RWPE1 (cell line): ENCODE data around the gene DCST1.
A peak's percentile ranks its signal among the peaks of the same experiment; 100 is the strongest.

Experiments
- CTCF ChIA-PET: fragments of 350-600 bp; sonication (Branson Sonifier 250); formaldehyde crosslinking; extraction: SDS; loops from one replicate; lab custom pipeline; 2021; lab: Yijun Ruan, JAX
- POLR2A ChIA-PET: fragments of 400-600 bp; formaldehyde crosslinking; extraction: SDS; loops from one replicate; lab custom pipeline; 2020; ENCODE audit warnings: antibody characterized with exemption; ENCODE audit not compliant: low non-redundant PET; lab: Yijun Ruan, JAX
- DNase-seq: peaks from one replicate; pipeline ENCODE4 v3.0.0; 2012; ENCODE audit warnings: low spot score
- H3K27ac ChIP-seq: fragments of 450-650 bp; 2 replicates; pipeline ENCODE4 v1.5.1; 2017
- TF ChIP-seq, protein P1 (sequence below): fragments of 450-650 bp; conservative IDR thresholded peaks from 2 replicates; pipeline ENCODE4 v1.5.1; 2017; ENCODE audit warnings: low read depth, mild to moderate bottlenecking

Gene DCST1

DNA sequence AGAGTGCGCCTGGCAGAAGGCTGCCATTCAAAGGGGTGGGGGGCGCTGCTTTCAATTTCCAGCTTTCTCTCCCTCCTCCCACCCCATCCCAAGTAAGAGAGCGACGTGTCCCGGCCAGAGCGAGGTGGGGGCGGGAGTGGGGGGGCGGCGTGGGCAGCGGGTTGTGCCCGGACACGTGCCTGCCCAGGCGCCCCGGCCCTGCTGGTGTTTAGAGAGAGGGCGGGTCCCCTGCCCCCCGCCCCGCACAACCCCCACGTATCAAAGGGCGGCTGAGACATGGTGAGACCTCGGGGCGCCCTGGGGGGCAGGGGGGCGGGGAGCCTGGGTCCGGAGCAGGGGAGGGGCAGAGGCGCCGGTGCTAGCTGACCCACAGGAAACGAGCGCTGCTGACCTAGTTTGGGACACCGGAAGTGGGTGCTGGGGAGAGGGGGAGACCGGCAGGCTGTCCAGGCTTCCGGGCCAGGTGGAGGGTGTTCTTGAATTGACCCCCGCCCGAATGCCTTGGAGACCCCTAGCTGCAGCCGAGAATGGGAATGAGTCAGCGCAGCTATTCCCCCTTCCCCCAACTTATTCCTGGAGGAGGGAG is 29.8 kb upstream of the DCST1 start:
- CTCF ChIA-PET, result interaction anchor here (0.6 to 3.2 kb wide), 5 partner anchors 9 to 446 kb away, joined by 3 to 26 read pairs (median 3); partner anchors contain the start of gene FLAD1
- peak overlapping the region; percentile 100 for H3K27ac ChIP-seq
- POLR2A ChIA-PET, result interaction anchor here (0.6 to 1.0 kb wide), 3 partner anchors 30 to 192 kb away, joined by 3 to 12 read pairs (median 3); partner anchors contain the start of gene CKS1B
- DNase-seq, result no peak
- TF ChIP-seq, protein P1, sequence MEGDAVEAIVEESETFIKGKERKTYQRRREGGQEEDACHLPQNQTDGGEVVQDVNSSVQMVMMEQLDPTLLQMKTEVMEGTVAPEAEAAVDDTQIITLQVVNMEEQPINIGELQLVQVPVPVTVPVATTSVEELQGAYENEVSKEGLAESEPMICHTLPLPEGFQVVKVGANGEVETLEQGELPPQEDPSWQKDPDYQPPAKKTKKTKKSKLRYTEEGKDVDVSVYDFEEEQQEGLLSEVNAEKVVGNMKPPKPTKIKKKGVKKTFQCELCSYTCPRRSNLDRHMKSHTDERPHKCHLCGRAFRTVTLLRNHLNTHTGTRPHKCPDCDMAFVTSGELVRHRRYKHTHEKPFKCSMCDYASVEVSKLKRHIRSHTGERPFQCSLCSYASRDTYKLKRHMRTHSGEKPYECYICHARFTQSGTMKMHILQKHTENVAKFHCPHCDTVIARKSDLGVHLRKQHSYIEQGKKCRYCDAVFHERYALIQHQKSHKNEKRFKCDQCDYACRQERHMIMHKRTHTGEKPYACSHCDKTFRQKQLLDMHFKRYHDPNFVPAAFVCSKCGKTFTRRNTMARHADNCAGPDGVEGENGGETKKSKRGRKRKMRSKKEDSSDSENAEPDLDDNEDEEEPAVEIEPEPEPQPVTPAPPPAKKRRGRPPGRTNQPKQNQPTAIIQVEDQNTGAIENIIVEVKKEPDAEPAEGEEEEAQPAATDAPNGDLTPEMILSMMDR, result no peak

DNA sequence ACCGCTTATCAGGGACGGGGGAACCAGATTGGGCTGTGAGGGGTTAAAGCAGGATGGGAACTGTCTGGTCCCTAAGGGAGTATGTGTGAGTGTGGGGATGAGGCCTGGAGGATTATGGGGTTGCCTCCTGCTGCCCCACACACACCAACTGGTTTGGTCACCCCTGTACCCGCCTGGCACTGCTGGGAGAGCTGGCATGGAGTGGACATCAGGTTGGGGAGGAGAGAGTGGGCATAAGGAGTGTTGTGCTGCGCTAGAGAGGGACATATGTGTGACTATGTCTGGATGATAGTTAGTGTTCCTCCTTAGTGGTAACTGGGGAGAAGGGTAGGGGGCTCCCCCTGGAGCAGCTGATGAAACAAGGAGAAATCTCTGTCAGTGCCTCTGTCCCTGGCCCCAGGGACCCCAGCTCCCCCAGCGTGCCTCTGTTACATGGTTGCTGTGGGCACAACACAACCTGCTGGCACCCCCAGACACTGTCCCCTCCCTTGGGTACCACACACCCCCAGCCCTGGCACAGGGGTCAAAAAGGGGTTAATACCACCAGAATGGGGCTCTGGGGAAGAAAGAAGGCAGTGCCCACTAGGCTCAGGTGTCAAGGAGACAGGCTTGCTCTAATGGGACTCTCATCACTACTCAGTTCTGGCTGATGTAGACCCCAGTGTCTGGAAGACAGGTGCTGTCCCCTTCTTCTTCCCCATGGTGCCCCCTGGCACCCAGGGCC is 29.1 kb upstream of the DCST1 start:
- TF ChIP-seq, protein P1, result no peak
- ChIA-PET POLR2A (interaction anchor here (0.6 to 1.0 kb wide), 3 partner anchors 31 to 192 kb away, joined by 3 to 12 read pairs (median 3); partner anchors contain the start of gene CKS1B), CTCF (interaction anchor here (0.6 to 3.2 kb wide), 2 partner anchors 12 to 445 kb away, joined by 3 to 26 read pairs; no protein-coding TSS in a partner anchor)
- peak overlapping the region; percentile 100 for H3K27ac ChIP-seq
- DNase-seq, result no peak

DNA sequence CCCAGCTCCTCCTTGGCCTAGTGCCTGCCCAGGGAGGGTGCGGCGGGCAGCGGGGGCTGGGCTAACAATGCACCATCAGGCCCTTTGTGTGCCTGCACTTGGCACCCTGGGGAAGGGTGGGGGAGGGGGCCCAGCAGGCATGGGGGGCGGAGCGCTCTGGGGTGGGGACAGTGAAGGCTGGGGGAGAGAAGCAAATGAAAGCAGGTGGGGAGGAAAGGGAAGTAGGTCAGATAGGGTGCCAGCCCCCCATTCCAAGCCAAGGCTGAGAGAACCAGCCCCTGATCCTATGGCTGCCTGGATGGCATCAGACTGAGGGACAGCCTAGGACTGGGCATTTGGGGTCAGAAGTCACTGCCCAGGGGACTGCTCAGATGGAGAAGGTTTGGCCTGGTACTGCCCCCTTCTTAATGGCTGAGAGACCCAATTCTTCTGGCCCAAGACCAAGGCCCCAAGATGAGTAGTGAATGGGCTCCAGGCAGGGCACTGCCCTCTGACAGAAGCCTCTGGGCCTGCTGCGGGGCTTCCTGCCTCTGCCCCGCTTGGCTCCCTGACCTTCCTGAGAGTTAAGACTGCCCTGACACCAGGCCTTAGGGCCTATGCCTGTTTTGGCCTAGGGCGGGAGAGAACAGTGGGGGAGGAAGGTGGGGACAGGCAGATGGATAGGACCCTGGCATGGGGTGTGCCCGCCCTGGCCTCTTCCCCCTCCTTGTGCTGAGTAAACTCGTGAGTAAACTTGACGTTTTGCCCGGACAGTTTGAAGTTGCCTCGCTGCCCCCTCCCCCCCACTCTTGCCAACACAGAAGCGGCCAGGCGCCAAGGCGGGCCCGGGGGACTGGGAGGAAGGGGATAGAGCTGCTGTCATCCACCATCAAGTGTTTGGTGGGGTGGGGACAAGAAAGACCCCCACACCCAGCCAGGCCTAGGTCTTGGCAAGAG is 28.3 kb upstream of the DCST1 start:
- DNase-seq, result peak; percentile 60
- H3K27ac ChIP-seq, result peak overlapping the region; percentile 100
- TF ChIP-seq, protein P1, result no peak
- POLR2A ChIA-PET, result no interaction called here
- CTCF ChIA-PET, result interaction anchor here (3.2 kb wide), 1 partner anchor 11 kb away, joined by 26 read pairs; no protein-coding TSS in a partner anchor

DNA sequence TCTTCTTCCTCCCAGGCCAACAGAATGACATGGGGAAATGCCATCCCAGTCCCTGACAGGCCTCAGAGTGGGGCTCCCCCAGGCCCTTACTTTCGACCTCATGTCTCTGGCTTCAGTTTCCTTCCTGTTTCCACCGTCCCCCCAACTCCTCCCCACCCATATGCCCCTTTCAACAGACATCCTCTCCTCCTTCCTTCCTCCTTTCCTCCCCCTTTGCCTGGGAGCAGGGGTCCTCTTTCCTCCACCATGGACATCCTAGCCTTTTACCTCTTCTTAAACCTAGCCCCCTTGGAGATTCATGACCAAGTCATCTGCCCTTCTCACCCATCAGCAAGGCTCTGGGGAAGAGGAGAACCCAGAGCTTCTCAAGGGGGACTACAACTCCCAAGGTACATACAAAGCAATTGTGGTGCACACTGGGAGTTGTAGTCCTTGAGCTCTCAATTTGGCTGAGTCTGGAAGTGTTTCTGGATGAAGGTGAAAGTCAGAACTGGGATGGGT is 27.0 kb upstream of the DCST1 start:
- DNase-seq, result no peak
- POLR2A ChIA-PET, result no interaction called here
- CTCF ChIA-PET, result interaction anchor here (0.5 to 0.6 kb wide), 2 partner anchors 28 to 84 kb away, joined by 4 to 5 read pairs; no protein-coding TSS in a partner anchor
- H3K27ac ChIP-seq, result peak overlapping the region; percentile 100
- TF ChIP-seq, protein P1, result no peak

DNA sequence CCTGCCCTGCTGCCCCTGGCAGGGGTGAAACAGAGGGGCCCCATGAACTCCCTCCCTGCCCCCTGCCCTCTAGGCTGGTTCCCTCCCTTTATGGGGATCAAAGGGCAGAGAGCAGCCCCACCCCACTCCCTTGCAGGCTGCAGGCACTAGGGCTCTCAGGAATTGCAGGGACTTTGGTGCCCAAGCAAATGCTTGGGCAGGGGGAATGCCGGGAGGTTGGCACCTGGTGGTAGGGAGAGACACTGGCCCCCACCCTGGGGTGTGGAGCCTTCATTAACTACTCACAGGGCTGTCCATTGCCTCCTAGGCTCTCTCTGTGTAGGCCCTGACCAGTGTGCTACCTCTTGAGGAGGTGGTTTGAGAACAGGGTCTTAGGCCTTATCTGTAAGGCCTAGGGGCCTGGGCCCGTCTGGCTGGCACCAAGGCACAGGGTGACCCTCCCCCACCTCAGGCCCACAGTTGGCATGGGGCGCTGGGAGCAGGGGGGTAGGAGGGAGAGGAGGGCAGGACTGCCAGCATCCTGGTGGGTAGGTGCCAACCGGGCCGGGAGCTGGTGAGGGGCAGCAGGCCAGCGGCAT is 26.3 kb upstream of the DCST1 start:
- no peak for DNase-seq
- H3K27ac ChIP-seq, result peak overlapping the region; percentile 100
- ChIA-PET CTCF (interaction anchor here (0.5 kb wide), 1 partner anchor 27 kb away, joined by 4 read pairs; no protein-coding TSS in a partner anchor), POLR2A (no interaction called here)
- TF ChIP-seq, protein P1, result no peak
